HG03025 (cell line): ENCODE results near the gene GDI1.

Experiments used
- ATAC-seq: cut with Tn5 transposase; IDR thresholded peaks from one replicate; pipeline ENCODE4 v1.9.1; 2021; ENCODE audit warnings: mild to moderate bottlenecking, moderate library complexity; ENCODE audit not compliant: unreplicated experiment, low FRiP score

The GDI1 gene

GRCh38 chrX:154458954-154459778 lies 22.2 kb downstream of the GDI1 start:
- no peak for ATAC-seq

- no peak for ATAC-seq
These were observed 22.9 kb downstream of the GDI1 start for GRCh38 chrX:154459832-154460231.

GRCh38 chrX:154460326-154460725 lies 23.4 kb downstream of the GDI1 start:
- no peak for ATAC-seq

- no peak for ATAC-seq
These were observed 25.4 kb downstream of the GDI1 start for GRCh38 chrX:154462396-154462795.

GRCh38 chrX:154463611-154464220 lies 26.8 kb downstream of the GDI1 start:
- no peak for ATAC-seq

- ATAC-seq = no peak
These were observed 27.9 kb downstream of the GDI1 start for GRCh38 chrX:154464806-154465365.

GRCh38 chrX:154465601-154466000 lies 28.6 kb downstream of the GDI1 start:
- ATAC-seq = no peak

- ATAC-seq = no peak
These were observed 29.1 kb downstream of the GDI1 start for GRCh38 chrX:154466036-154466435.

GRCh38 chrX:154466907-154467306 lies 30.0 kb downstream of the GDI1 start:
- no peak for ATAC-seq

GRCh38 chrX:154467556-154467955 lies 30.6 kb downstream of the GDI1 start:
- no peak for ATAC-seq

- ATAC-seq = no peak
These were observed 31.3 kb downstream of the GDI1 start for GRCh38 chrX:154468217-154468616.

- ATAC-seq = no peak
These were observed 32.2 kb downstream of the GDI1 start for GRCh38 chrX:154469114-154469513.

- ATAC-seq = no peak
These were observed 32.9 kb downstream of the GDI1 start for GRCh38 chrX:154469880-154470279.

GRCh38 chrX:154470434-154470833 lies 33.5 kb downstream of the GDI1 start:
- no peak for ATAC-seq

- no peak for ATAC-seq
These were observed 34.1 kb downstream of the GDI1 start for GRCh38 chrX:154470914-154471568.

GRCh38 chrX:154471839-154472684 lies 35.1 kb downstream of the GDI1 start:
- no peak for ATAC-seq

GRCh38 chrX:154472685-154473632 lies 36.0 kb downstream of the GDI1 start:
- no peak for ATAC-seq

- ATAC-seq = no peak
These were observed 36.7 kb downstream of the GDI1 start for GRCh38 chrX:154473683-154474082.

GRCh38 chrX:154476821-154477220 lies 39.9 kb downstream of the GDI1 start:
- ATAC-seq = no peak
